ENCODE measurements around the gene PEX5. TPM values are rescaled to one million over a fixed set of nuclear protein-coding genes. Genes with fewer than 3 reads are reported as not detected.
A peak's percentile ranks its signal among the peaks of the same experiment; 100 is the strongest.

PEX5 gene
- total RNA-seq (ENCODE audit: insufficient read depth, low replicate concordance), result 43.3 TPM

- DNase-seq (ENCODE audit: low spot score), result peak; percentile 97
These were observed at the start of gene PEX5 for GRCh38 chr12:7189398-7190267. TSS of gene PEX5 (plus strand) at chr12:7189686. CDS start at chr12:7190378, 692 bp downstream.

GRCh38 chr12:7141351-7142005 is 48.0 kb upstream of the PEX5 start:
- DNase-seq (ENCODE audit: low spot score), result no peak

DNA sequence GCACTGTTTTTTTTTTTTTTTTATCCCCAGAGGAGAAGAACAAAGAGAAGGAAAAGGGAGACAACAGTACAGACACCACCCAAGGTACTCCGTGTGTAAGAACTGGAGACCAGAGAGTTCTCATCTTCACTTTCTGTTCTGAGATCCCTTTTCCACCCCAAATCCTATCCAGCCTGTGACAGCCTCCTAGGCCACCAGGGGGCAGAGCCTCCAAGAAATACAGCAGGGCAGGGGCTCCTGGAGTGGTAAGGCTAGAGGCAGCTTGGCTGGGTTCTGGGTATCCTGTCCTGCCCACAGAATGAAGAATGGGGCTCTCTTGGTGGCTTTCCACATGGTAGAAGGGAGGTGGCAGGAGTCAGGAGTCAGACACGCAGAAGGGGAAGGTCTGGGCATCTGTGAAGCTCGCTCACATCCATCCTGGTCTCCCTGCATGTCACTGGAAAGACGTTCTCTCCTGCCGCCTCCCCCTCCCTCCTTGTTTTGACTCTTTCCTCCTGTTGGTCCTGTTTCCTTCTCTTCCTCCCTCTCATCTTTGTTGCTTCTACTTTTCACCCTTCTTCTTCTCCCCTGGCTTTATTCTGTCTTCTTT is 47.3 kb upstream of the PEX5 start:
- no peak for DNase-seq (ENCODE audit: low spot score)

- no peak for DNase-seq (ENCODE audit: low spot score)
These were observed 46.5 kb upstream of the PEX5 start for GRCh38 chr12:7142809-7143465.

GRCh38 chr12:7143564-7143963 is 45.9 kb upstream of the PEX5 start:
- DNase-seq (ENCODE audit: low spot score), result no peak

- peak; percentile 32 for DNase-seq (ENCODE audit: low spot score)
These were observed 44.9 kb upstream of the PEX5 start for GRCh38 chr12:7144414-7145120.

- DNase-seq (ENCODE audit: low spot score), result no peak
These were observed 43.8 kb upstream of the PEX5 start for GRCh38 chr12:7145671-7146070.

DNA sequence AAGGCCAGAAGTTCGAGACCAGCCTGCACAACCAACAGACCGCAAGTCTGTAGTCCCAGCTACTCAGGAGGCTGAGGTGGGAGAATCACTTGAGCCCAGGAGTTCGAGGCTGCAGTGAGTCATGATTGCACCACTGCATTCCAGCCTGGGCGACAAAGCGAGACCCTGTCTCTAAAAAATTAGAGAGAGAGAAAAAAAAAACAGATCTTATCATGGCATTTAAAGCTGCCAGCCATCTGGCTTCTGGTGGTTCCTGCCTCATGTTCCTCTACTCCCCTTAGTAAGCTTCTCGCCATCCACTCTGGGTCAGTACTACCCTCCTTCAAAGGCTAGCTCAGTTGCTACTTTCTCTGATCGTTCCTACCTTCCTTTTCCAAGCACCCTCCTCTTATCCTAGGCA is 43.3 kb upstream of the PEX5 start:
- DNase-seq (ENCODE audit: low spot score), result no peak

GRCh38 chr12:7146906-7147305 is 42.6 kb upstream of the PEX5 start:
- no peak for DNase-seq (ENCODE audit: low spot score)

DNA sequence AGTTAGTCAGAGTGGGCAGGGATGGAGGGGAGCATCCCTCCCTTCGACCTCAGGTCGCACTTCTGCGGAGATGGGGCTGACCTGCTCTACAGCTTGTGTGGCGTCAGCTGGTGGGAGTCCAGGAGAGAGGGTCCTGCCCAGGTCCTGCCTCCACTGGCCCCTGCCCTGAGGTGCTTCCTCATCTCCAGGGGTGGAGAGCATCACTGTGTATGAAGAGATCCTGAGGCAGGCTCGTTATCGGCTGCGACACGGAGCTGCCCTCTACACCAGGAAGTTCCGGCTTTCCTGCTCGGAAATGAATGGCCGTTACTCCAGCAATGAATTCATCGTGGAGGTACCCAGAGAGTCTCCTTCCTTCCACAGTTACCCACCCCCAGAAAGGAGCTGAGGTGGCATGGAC is 39.1 kb upstream of the PEX5 start:
- no peak for DNase-seq (ENCODE audit: low spot score)

GRCh38 chr12:7150841-7151240 is 38.6 kb upstream of the PEX5 start:
- no peak for DNase-seq (ENCODE audit: low spot score)

DNA sequence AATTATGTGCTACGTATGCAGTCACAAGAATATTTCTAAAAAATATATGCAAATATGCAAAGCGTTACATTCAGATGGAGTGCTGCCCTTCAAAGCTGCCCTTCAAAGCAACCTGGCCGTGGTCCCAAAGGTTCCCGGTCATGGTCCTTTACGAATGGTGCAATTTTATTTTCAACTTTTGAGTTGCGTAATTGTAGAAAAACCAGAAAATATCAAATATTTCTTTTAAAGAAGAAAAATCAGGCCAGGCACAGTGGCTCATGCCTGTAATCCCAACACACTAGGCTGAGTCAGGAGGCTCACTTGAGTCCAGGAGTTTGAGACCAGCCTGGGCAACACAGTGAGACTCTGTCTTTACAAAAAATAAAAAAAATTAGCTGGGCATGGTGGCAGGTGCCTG is 38.0 kb upstream of the PEX5 start:
- no peak for DNase-seq (ENCODE audit: low spot score)

- no peak for DNase-seq (ENCODE audit: low spot score)
These were observed 36.7 kb upstream of the PEX5 start for GRCh38 chr12:7152818-7153217.

DNA sequence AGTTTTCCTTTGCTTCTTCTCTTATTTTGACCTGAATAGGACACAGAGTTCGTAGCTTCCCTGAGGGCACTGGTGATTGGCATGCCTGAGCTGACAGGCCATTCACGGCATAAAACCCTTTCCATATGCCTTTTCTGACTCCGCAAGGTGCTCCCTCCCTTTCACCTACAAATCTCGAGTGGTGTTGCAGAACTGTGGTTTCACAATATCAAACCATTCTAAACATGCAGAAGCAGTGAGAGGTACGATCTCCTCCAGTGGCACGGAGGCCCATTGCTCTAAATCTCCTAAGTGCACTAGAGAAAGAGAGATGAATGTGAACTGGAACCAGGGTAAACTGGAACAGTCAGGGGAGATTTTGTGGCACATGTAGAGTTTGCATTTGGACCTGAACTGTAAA is 35.4 kb upstream of the PEX5 start:
- no peak for DNase-seq (ENCODE audit: low spot score)

DNA sequence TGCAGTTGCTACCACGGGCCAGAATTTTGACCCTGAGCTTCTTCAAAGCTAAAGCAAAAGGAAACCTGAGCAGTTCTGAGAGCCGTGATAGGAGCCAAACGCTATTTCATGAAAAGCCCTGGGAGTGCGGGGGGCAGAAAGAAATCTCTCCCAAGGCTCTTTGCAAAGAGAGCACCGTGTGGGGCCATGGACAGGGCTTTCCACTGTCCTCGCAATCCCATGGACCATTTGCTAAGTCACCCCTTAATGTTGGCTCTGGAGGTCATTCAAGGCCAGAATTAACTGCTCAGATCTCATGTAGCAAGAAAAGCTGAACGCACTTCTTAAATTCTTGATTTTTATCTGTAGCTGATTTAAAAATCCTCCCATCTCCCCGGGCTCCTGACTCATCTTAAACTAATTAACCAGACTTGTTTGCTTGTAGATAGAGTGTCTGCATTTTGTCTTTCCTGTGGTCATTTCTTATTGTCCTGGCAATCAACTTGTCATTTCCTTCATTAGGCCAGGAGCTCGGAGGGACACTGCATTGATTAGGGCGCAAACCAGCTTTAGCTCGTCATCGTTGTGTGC is 34.5 kb upstream of the PEX5 start:
- DNase-seq (ENCODE audit: low spot score), result no peak

GRCh38 chr12:7155471-7156034 is 33.9 kb upstream of the PEX5 start:
- DNase-seq (ENCODE audit: low spot score), result no peak

- DNase-seq (ENCODE audit: low spot score), result no peak
These were observed 33.0 kb upstream of the PEX5 start for GRCh38 chr12:7156259-7157197.

DNA sequence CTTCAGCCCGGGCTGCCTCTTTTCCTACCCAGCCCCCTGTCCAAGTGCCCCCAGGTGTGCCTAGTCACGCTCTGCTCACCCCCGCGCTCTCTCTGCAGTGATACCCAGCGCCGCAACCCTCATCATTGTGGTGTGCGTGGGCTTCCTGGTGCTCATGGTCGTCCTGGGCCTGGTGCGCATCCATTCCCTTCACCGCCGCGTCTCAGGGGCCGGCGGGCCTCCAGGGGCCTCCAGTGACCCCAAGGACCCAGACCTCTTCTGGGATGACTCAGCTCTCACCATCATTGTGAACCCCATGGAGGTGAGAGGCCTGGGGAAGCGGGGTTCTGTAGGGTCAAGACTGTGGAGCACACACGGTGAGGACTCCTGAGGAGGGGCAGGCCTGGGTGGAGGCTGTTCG is 32.1 kb upstream of the PEX5 start:
- DNase-seq (ENCODE audit: low spot score), result no peak

DNA sequence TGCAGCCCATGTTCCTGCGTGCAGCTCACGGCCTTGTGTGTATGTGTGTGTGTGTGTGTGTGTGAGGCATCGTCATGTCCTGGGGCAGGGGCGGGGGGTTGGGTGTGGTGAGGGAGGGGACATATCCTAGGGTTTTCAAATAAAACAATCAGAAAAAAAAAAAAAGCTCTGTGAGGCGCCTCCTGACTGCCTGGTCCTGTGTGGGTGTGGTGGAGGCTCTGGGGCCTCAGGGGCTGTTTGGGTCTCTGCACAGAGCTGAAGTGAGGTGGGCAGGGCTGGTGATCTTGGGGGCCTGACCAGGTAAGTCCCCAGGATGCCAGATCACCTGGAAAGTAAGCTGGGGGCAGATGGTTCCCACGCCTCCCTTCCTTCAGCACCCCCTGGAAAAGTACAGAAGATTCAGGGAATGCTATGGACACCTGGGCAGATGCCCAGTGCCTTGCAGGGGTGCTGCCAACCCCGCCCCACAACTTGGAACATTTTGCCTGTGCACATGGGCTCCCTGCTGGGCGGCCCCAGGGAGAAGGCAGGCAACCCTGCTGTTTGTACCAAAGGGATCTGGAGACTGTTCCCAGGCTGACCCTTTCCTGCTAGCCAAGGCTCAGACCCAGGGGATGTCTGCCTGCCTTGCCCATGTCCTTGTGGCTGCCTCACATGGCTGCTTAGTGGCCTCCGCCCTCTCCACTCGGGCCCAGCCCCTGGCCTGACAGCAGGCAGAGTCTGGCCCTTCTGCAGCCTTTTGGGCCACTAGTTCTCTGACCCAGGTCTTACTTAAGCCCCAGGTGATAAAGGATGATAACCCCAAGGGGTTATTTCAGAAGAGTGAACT is 30.5 kb upstream of the PEX5 start:
- no peak for DNase-seq (ENCODE audit: low spot score)

Data from umbilical cord (tissue), 2 donors.